OCI-M1 (cell line): Measurements from ENCODE around the gene MAN2A1.
"Not testable (repeated sequence)": the region's sequence is repeated elsewhere in the genome, so short reads cannot be mapped to it uniquely, and the experiment has no call there.

Experiments
- DNase-seq: peaks from one replicate; lab custom pipeline; 2025; lab: John Stamatoyannopoulos, UW

The MAN2A1 gene

DNA sequence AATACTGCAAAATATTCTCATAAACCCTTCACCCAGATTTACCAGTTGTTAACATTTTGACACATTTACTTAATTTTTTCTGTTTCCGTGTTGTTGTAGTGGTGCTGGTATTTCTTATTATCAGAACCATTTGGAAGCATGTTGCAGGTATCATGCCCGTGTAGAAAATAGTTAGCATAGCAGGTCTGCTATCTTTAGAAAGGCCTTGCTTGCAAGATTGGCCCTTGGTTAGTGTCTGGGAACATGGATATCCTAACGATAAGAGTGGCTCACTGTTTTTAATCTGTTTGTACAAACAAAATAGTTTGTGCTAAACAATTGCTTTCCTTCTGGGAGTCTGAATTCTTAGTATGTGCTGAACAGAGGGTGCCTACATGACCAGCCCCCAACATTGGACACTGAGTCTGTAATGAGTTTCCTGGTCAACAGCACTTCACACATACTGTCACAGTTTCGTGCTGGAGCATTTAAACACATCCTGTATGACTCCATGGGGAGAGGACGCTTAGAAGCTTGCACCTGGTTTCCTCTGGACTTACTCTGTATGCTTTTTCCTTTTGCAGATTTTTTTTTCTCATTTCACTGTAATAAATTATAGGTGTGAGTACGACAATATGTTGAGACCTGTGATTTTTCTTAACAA lies 66.9 kb downstream of the MAN2A1 start:
- DNase-seq, result no peak

DNA sequence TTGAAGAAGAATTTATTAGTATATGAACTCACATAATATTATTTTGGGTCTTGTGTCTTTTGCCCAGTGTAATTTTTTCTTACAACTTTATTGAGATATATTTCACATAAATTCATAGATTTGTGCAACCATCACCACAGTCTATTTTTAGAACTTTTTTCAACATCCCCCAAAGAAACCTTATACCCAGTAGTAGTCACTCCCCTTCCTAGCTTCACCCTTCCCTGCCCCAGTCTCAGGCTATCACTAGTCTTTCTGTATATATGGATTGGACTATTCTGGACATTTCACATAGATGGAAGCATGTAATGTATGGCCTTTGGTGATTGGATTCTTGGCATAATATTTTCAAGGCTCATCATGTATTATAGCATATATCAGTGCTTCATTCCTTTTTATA lies 67.8 kb downstream of the MAN2A1 start:
- DNase-seq, result no peak

DNA sequence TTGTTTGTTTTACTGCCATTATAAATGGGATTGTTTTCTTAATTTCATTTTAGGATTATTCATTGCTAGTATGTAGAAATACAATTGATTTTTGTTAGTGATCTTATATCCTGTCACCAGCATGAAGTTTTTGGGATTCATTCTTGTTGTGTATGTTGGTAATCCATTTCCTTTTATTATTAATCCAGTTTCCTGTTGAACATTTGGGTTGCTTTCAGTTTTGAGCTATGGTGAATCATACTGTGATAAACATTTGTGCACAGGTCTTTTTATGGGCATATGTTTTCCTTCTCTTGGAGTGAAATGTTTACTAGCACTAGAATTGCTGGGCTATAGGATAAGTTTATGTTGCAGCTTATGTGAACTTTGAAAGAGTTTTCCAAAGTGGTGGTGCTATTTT lies 69.6 kb downstream of the MAN2A1 start:
- DNase-seq, result peak; percentile 44

DNA sequence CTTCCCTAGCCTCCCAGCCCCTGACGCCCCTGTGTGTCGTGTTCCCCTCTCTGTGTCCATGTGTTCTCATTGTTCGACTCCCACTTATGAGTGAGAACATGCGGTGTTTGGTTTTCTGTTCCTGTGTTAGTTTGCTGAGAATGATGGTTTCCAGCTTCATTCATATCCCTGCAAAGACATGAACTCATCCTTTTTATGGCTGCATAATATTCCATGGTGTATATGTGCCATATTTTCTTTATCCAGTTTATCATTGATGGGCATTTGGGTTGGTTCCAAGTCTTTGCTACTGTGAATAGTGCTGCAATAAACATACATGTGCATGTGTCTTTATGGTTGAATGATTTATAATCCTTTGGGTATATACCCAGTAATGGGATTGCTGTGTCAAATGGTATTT lies 70.4 kb downstream of the MAN2A1 start:
- DNase-seq, result not testable (repeated sequence)

DNA sequence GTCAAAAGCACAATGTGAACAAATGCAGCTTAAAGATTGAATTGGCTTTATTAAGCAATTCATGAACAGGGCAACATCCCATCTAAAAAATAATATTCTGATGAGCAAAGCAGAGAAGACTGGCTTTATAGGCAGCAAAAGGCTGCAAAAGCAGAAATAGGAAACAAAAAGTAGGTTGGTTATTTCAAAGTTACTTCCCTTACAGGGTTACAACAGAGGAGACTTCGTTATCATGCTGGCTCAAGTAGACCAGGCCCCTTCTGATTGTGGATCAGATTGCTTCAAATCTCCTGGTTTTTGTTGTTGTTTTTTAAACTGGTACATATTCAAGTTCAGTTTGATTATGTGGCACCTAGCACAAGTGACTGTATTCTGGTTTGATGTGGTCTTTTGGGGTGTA lies 73.1 kb downstream of the MAN2A1 start:
- peak; percentile 59 for DNase-seq

DNA sequence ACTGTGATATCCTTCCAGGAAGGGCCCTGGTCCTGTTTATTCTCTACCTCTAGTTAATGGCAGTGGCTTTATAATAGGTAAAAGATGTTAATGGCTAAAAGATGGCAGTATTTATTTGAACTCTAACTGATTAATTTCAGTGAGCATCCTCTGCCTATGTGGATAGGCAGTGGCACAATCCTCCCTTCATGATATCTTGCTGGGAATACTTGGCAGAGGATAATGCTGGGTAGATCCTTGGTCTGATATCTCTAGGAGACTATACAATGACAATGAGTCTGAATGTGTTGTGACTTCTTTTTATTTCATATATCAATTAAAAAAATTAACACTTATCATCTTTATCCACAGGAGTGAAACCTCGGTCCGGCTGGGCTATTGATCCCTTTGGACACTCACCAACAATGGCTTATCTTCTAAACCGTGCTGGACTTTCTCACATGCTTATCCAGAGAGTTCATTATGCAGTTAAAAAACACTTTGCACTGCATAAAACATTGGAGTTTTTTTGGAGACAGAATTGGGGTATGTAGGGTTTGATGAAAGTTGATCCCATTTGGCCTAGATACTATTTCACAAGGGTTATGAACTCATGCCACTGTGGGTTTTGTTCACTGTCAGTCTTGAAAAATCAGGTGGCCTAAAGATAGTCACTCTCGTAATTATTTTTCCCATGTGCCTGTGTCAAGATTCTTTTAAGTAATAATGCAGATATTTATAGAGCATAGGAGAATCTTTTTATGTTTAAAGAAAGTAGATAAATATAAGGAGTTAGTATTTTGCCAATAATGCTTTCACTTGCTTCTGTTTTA lies 77.7 kb downstream of the MAN2A1 start:
- no peak for DNase-seq

DNA sequence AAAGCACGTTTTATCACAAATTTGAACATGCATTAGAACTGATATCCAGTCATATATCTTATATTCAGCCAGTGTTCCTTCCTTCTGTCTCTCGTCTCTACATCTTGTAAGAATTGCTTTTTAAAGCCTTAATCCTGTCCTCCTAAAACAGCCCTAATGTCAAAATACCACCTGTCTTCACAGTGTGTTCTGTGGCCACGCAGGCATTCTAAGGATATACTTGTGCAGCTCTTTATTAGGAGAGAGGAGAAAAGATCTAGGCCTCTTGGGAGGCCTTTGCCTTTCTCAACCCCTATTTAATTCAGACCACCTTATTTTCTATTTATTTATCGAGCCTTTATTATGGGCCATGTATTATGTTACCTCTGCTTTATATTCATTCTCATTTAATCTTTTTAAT lies 78.3 kb downstream of the MAN2A1 start:
- DNase-seq, result no peak

DNA sequence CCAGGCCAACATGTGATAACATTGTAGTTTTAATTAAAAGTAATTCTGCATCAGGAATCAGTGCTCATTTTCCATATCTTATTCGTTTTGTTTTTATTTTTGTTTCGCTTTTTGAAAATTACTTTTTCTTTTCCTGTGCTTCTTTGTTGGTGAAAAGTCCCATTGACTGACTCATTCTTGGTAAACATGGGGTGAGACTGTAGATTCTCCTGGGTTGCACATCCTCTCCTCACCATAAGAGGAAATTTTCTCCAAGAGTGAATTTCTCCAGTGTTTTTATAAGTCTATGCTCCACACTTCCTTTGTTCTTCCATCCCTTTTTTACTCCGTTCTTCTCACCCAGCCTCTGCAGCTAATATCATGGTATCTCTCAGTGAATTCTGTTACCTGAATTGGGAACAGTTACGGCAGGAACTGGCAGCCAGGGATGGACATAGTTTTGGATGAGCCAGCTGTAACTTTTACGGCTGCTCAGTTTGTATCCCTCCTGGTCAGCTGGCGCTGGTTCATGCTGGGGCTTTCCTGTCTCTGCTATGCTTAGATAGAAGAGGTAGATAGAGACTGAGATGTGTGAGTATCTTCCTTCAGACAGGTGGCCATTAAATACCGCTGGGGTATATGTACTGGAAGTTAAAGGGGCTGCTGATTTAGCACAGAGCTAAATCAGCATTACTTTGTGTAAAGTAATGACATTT lies 80.0 kb downstream of the MAN2A1 start:
- no peak for DNase-seq

DNA sequence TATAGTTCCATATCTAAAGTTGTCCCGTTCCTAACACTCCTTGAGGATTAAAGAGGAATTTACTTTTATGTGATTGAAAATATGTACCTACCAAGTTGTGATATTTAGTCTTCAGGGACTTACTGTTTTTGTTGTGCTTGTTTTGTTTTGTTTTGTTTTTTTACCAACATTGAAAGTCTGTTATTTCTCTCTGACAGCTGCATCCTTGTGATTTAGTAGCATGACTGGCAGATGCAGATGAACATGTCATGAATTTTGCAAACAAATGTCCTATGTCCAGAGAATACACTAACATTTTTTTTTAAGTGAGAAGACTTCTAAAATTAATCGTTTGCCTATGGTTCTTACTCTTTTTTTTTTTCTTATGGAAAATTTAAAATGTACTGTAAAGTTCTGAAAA lies 85.4 kb downstream of the MAN2A1 start:
- no peak for DNase-seq

DNA sequence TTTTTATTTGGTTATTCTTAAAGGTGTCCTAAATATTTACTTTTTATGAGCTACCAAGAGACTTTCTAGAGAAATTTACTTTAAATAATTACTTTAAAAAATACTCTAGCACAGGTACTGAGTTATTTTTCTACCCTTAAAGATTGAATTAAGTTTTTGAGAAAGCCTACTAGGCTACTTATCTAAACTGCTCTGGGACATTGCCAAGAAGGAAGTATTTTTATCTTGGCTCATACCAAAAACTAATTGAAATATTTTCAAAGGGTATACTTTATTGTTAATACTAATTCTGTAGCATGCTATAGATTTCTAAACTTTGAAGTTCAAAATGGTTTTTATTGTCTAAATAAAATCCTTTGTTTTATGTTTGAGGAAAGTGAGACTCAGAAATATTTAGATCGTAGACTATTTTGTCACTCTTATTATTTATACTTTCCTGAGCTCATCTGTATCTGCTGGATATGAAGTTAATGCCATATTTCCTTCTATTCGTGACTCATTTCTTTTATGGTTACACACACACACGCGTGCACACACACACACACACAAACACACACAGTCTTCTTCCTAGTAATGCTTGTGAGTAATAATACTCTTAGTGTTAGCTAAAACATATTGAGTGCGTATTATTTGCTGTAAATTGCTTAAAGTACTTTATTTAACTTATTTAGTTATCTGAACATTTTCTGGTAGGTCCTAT lies 89.5 kb downstream of the MAN2A1 start:
- peak; percentile 8 for DNase-seq

DNA sequence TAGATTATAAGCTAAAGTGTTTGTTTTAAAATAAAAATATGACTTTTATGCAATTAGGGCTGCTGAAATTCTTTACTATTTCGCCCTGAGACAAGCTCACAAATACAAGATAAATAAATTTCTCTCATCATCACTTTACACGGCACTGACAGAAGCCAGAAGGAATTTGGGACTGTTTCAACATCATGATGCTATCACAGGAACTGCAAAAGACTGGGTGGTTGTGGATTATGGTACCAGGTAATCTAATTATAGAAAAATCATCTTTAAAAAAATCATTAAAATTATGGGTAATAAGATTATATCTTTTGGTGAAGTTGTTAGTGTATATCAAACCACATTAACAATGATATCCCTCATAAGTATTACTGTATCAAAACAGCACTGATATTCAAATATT lies 95.0 kb downstream of the MAN2A1 start:
- DNase-seq, result no peak

DNA sequence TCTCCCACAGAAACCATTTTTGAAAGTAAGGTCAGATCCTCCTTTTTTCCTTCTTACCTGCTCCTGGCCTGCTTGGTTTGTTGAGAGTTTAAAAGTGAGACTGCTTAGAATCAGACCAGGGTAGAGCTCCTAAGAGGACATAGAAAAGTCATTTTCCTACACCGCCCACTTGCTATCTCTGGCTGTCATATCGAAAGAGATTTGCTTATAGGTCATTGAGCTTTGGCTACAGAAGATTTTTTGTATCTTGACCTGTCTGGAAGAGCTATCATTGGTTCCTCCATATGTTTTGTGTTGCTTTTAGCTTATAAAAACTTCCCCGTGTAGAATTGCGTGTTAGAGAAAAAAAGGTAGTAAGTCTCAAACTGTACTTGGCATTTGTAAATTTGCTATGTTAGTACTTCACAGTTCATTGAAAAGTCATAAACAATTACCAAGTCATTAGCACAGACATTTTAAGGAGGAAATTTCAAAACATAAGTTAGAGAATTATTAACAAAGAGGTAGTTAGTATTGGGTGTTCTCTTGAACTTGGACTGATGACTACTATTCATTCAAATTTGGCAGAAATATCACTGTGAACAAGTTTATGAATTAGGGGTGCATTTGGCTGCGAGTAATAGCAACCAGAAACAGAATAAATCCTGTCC lies 96.6 kb downstream of the MAN2A1 start:
- no peak for DNase-seq

DNA sequence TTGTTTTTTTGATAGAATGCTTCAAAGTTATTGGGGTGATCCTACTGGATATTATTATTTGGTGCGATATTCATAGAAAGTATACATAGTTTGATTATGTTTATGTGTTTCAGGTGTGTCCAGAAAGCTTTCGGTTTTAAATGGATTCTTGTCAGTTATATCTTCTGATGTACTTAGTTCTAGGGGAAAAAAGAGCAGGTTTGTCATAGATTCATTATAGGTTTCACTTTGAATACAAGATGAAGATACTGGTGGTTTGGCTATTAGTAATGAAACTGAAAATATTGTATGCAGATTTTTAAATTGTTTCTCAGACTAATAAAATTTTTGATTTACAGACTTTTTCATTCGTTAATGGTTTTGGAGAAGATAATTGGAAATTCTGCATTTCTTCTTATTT lies 98.9 kb downstream of the MAN2A1 start:
- no peak for DNase-seq

DNA sequence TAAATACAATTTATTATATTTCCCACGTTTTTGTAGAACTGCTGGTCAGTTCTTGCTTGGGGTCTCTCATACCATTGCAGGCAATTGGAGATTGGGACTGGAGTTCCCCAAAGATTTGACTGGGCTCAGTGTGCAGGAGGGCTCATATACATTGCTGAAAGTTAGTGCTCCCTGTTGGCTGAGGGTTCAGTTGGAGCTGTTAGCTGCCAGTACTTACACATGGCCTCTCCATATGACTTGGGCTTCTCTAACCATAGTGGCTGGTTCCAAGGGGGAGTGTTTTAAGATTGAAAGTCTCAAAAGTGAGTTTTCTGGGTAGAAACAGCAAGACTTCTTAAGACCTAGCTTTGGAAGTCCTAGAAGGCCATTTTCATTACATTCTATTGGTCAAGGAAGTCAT lies 102.9 kb downstream of the MAN2A1 start:
- no peak for DNase-seq

DNA sequence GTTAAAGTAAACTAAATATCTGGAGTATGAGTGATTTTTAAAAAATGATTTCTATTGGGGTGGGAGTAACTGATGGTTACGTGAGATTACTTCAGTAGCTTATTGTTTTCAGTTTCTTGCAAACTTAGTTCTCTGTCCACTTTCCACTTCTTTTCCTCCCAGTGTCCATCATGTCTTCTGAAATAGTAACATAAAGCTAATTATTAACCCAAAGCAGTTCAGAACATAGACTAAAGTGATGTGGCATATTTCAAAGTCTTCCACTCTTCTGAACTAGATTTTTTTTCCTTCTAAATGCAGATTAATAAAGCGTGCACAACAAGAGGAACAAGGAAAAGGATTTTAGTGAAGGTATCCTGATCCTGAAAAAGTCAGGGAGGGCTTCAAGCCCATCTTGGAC lies 114.1 kb downstream of the MAN2A1 start:
- DNase-seq, result no peak

DNA sequence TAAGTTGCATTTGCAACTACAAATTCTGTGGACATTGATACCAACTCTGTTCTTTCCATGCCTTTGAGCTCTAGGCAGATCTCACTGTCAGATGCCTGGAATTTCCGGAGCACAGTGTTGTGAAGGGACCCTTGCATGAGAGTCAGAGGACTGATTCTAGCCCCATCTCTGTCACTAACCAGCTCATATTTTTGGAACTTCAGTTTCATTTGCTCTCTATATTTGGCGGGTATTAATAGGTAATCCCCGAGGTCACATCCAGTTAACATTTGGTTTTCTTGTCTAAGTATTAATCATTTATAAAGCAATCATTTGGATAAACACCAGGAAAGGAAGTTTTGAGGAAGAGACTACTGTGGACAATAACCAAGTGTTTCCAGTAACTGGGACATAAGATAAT lies 115.7 kb downstream of the MAN2A1 start:
- no peak for DNase-seq

DNA sequence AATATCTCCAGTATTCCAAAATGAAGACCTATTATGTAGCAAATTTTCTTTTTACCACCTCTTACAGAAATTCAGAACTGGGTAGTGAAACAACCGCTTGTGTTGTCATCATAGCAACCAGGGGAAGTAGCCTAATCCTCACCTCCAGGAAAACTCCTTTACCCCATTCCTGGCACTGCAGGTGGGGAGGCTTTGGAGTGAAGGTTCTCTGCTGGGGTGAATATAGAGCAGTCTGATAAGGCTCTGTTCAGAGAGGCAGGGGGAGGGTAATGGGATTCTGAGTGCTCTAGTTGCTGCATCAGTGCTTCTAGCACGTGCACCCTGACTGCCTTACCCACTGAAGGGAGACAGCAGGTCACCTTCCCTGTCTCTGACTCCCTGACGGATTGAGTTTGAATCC lies 116.2 kb downstream of the MAN2A1 start:
- DNase-seq, result no peak

DNA sequence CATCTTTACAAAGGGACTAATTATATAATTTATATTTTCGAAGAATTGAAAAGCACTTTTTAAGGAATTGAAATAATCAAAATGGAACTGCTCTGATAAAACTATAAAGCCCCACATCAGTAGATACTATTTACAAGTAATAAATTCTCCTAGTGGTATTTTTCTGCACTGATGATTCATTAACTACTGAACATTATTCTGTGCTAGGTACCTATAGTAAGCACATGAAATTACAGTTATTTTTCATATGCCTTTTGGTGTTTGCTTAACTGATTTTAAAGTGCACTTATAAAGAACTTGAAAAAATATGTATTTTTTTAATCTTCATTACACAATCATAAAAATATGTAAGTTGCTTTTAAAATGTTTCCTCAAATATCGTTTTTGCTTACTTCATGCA lies 123.0 kb downstream of the MAN2A1 start:
- no peak for DNase-seq

DNA sequence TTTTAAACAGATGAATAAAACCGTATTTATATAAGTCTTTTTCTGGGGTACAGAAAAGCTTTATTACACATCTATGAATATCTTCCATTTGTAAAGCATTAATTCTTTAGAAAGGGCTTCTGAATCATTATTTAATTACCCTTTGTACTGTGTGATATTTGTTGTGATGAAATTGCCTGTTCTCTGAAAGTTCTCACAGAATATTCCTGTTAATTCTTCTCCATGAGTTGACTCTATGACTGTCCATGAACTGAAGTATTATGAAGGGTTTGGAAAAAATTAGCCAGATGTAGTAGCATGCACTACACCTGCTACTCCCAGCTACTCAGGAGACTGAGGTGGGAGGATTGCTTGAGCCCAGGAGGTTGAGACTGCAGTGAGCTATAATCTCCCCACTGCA lies 127.0 kb downstream of the MAN2A1 start:
- DNase-seq, result no peak

DNA sequence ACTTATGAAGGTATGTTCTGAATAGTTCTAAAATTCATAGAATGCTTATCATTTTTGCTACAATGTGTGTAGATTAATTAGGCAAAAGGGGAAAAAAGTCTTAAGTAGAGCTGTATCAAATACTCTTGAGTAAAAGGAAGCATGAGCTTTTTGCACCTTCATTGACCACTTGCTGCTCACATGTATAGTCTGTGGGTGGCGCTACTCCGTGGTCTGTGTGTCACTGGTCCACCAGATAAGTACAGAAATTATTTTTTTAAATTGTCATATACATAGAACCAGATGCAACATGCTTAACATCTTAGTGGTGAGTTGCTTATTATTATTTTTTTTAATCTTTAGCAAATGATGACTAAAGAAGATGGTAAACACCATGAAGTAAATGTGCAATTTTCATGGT lies 130.2 kb downstream of the MAN2A1 start:
- no peak for DNase-seq

DNA sequence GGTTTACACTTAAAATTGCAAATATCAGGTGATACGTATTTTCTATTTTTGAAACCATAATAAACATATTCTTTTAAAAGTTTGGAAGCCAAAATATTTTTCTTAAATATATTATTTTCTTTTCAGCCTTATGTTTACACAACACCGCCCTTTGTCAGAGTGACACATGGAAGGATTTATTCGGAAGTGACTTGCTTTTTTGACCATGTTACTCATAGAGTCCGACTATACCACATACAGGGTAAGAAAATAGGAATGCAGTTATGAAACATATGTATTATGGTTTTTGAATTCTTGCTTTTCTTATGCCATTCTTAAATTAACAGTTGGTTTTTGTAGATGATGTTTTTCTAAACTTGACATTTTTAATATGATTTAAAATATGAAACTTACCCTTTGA lies 133.9 kb downstream of the MAN2A1 start:
- DNase-seq, result no peak

DNA sequence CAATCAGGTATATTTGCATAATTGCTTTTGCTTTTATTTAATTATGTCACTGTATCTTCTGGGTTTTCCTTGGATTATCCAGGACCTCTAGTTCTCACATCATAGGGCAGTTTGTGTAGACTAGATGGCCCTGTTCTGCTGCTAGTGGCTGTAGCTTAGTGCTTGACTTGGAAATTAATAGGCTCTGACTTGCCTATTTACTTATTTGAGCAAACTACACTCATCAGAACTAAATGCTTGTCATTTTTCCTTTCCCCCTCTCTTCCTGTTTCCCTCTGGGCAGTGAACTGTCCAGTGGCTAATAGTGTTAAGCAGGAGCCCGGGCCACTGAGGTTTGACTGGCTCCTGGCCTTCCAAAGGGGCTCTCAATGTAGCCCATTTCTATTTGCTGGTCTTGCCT lies 135.7 kb downstream of the MAN2A1 start:
- DNase-seq, result no peak
